Astrocyte (in vitro differentiated cells and primary cell): ENCODE results near the gene HTRA2. TPM values are rescaled to one million over a fixed set of nuclear protein-coding genes. Genes with fewer than 3 reads are reported as not detected.
A peak's percentile ranks its signal among the peaks of the same experiment; 100 is the strongest.

Experiments
- DNase-seq: peaks from one replicate; pipeline ENCODE4 v3.0.0-alpha.2; 2010; ENCODE audit warnings: low read depth
- FAIRE-seq: peaks from 2 replicates; lab custom pipeline; 2011; peaks lifted over from hg19 to GRCh38; lab: Jason Lieb, UNC
- H2AFZ ChIP-seq: 2 replicates; pipeline ENCODE4 v1.6.0; 2012; ENCODE audit warnings: low read depth, low read length, inconsistent platforms
- H3K27ac ChIP-seq: 2 replicates; pipeline ENCODE4 v1.5.1; 2011; ENCODE audit warnings: low read depth, low read length, inconsistent platforms
- H3K27me3 ChIP-seq: 2 replicates; pipeline ENCODE4 v1.6.0; 2011; ENCODE audit warnings: low read length, inconsistent platforms; ENCODE audit not compliant: insufficient read depth
- H3K36me3 ChIP-seq: 2 replicates; pipeline ENCODE4 v1.5.1; 2011; ENCODE audit warnings: low read length, inconsistent platforms; ENCODE audit not compliant: insufficient read depth
- H3K4me1 ChIP-seq: 2 replicates; pipeline ENCODE4 v1.5.1; 2011; ENCODE audit warnings: low read length, inconsistent platforms; ENCODE audit not compliant: insufficient read depth
- H3K4me2 ChIP-seq: 2 replicates; pipeline ENCODE4 v1.6.0; 2012; ENCODE audit warnings: low read length, inconsistent platforms
- H3K4me3 ChIP-seq: 2 replicates; pipeline ENCODE4 v1.5.1; 2011; ENCODE audit warnings: low read depth, mild to moderate bottlenecking, low read length, inconsistent platforms; ENCODE audit not compliant: insufficient read depth
- H3K79me2 ChIP-seq: 2 replicates; pipeline ENCODE4 v1.6.0; 2012; ENCODE audit warnings: mild to moderate bottlenecking, low read length, inconsistent platforms; ENCODE audit not compliant: insufficient read depth
- H3K9ac ChIP-seq: 2 replicates; pipeline ENCODE4 v1.6.0; 2012; ENCODE audit warnings: mild to moderate bottlenecking, low read length, inconsistent platforms
- H3K9me3 ChIP-seq: 2 replicates; pipeline ENCODE4 v1.5.1; 2012; ENCODE audit warnings: low read depth, mild to moderate bottlenecking, low read length, inconsistent platforms; ENCODE audit not compliant: insufficient read depth
- H4K20me1 ChIP-seq: 2 replicates; pipeline ENCODE4 v1.6.0; 2012; ENCODE audit warnings: low read length, inconsistent platforms; ENCODE audit not compliant: insufficient read depth
- H3K27ac Mint-ChIP-seq: one replicate; pipeline ENCODE4 v1.8.0; 2021; ENCODE audit warnings: mild to moderate bottlenecking, mixed read lengths; ENCODE audit not compliant: unreplicated experiment
- H3K27me3 Mint-ChIP-seq: one replicate; pipeline ENCODE4 v1.8.0; 2021; ENCODE audit warnings: low read depth, mixed read lengths; ENCODE audit not compliant: unreplicated experiment
- H3K36me3 Mint-ChIP-seq: one replicate; pipeline ENCODE4 v1.8.0; 2021; ENCODE audit warnings: low read depth, mixed read lengths; ENCODE audit not compliant: unreplicated experiment
- H3K4me1 Mint-ChIP-seq: one replicate; pipeline ENCODE4 v1.8.0; 2021; ENCODE audit warnings: low read depth, mixed read lengths; ENCODE audit not compliant: unreplicated experiment
- H3K4me3 Mint-ChIP-seq: one replicate; pipeline ENCODE4 v1.8.0; 2021; ENCODE audit warnings: mild to moderate bottlenecking, moderate library complexity, mixed read lengths; ENCODE audit not compliant: unreplicated experiment
- H3K9me3 Mint-ChIP-seq: one replicate; pipeline ENCODE4 v1.8.0; 2021; ENCODE audit warnings: mild to moderate bottlenecking, mixed read lengths; ENCODE audit not compliant: unreplicated experiment
- CTCF ChIP-seq: IDR thresholded peaks from 2 replicates; pipeline ENCODE4 v1.5.1; 2011; ENCODE audit warnings: low read depth, mild to moderate bottlenecking, inconsistent platforms, low read length, moderate library complexity; ENCODE audit not compliant: insufficient read depth
- EZH2 ChIP-seq: IDR thresholded peaks from 2 replicates; pipeline ENCODE4 v1.6.1; 2012; ENCODE audit warnings: mild to moderate bottlenecking, low read length, inconsistent platforms; ENCODE audit not compliant: insufficient read depth
- total RNA-seq: library from RNA; stranded (reverse); gene quantifications from 2 replicates; pipeline ENCODE4 v1.2.1, GENCODE V29; 2021

The HTRA2 gene
- total RNA-seq, 1 donor from 2014 or later = 24.4 TPM

GRCh38 chr2:74486141-74486540 lies 43.6 kb upstream of the HTRA2 start:
- no peaks in the 10 kb centered on the region for H3K27me3 Mint-ChIP-seq
- Histone ChIP-seq H3K79me2 (peaks cover 20% of the 10 kb centered on the region), H3K4me3 (no peak overlapping the region), H3K4me1 (peaks cover 8% of the 10 kb centered on the region), H3K27ac (no peak overlapping the region), H3K27me3 (no peaks in the 10 kb centered on the region), H2AFZ (no peak overlapping the region), H4K20me1 (peaks cover 13% of the 10 kb centered on the region), H3K4me2 (no peak overlapping the region), H3K9me3 (no peaks in the 10 kb centered on the region), H3K9ac (no peak overlapping the region), H3K36me3 (peaks cover 5% of the 10 kb centered on the region)
- no peak for TF ChIP-seq CTCF
- no peak for TF ChIP-seq EZH2
- peaks cover 18% of the 10 kb centered on the region for H3K36me3 Mint-ChIP-seq
- no peaks in the 10 kb centered on the region for H3K9me3 Mint-ChIP-seq
- FAIRE-seq (no peak), DNase-seq (no peak)
- peaks cover 8% of the 10 kb centered on the region for H3K4me1 Mint-ChIP-seq
- H3K4me3 Mint-ChIP-seq = peak overlapping the region; percentile 21
- no peak overlapping the region for H3K27ac Mint-ChIP-seq

GRCh38 chr2:74488643-74489481 lies 40.9 kb upstream of the HTRA2 start:
- no peaks in the 10 kb centered on the region for H3K27me3 Mint-ChIP-seq
- no peaks in the 10 kb centered on the region for H3K27me3 ChIP-seq
- no peaks in the 10 kb centered on the region for H3K9me3 Mint-ChIP-seq
- TF ChIP-seq EZH2 = no peak
- no peak for TF ChIP-seq CTCF
- DNase-seq (no peak), FAIRE-seq (no peak)
- peak overlapping the region; percentile 68 for H3K4me3 Mint-ChIP-seq
- no peak overlapping the region for H3K4me3 ChIP-seq
- H3K27ac ChIP-seq = no peak overlapping the region
- peaks cover 7% of the 10 kb centered on the region for H4K20me1 ChIP-seq
- H3K36me3 ChIP-seq = peaks cover 6% of the 10 kb centered on the region
- H3K4me1 Mint-ChIP-seq = peaks cover 9% of the 10 kb centered on the region
- no peaks in the 10 kb centered on the region for H3K79me2 ChIP-seq
- peaks cover 36% of the 10 kb centered on the region for H3K36me3 Mint-ChIP-seq
- H3K9ac ChIP-seq = no peak overlapping the region
- no peak overlapping the region for H2AFZ ChIP-seq
- H3K4me1 ChIP-seq = peaks cover 4% of the 10 kb centered on the region
- H3K27ac Mint-ChIP-seq = peak overlapping the region; percentile 27
- H3K9me3 ChIP-seq = no peaks in the 10 kb centered on the region
- H3K4me2 ChIP-seq = no peak overlapping the region

- Histone ChIP-seq H3K36me3 (peaks cover 6% of the 10 kb centered on the region), H2AFZ (no peak overlapping the region), H3K79me2 (no peaks in the 10 kb centered on the region), H3K4me1 (peaks cover 4% of the 10 kb centered on the region), H3K9me3 (no peaks in the 10 kb centered on the region), H3K27ac (no peak overlapping the region), H3K27me3 (no peaks in the 10 kb centered on the region), H3K4me3 (no peak overlapping the region), H3K4me2 (no peak overlapping the region), H4K20me1 (peaks cover 7% of the 10 kb centered on the region), H3K9ac (no peak overlapping the region)
- H3K4me1 Mint-ChIP-seq = peaks cover 9% of the 10 kb centered on the region
- no peak overlapping the region for H3K4me3 Mint-ChIP-seq
- H3K36me3 Mint-ChIP-seq = peaks cover 35% of the 10 kb centered on the region
- TF ChIP-seq CTCF (no peak), EZH2 (no peak)
- FAIRE-seq = no peak
- no peaks in the 10 kb centered on the region for H3K9me3 Mint-ChIP-seq
- no peak for DNase-seq
- H3K27me3 Mint-ChIP-seq = no peaks in the 10 kb centered on the region
- no peak overlapping the region for H3K27ac Mint-ChIP-seq
Observed at GRCh38 chr2:74489906-74490305, 39.8 kb upstream of the HTRA2 start.
